Astrocyte (in vitro differentiated cells and primary cell): ENCODE data around the gene MOSMO. TPM values are rescaled to one million over a fixed set of nuclear protein-coding genes. Genes with fewer than 3 reads are reported as not detected.

Source experiments
- DNase-seq: peaks from one replicate; pipeline ENCODE4 v3.0.0-alpha.2; 2010; ENCODE audit warnings: low read depth
- FAIRE-seq: peaks from 2 replicates; lab custom pipeline; 2011; peaks lifted over from hg19 to GRCh38; lab: Jason Lieb, UNC
- H2AFZ ChIP-seq: 2 replicates; pipeline ENCODE4 v1.6.0; 2012; ENCODE audit warnings: low read depth, low read length, inconsistent platforms
- H3K27ac ChIP-seq: 2 replicates; pipeline ENCODE4 v1.5.1; 2011; ENCODE audit warnings: low read depth, low read length, inconsistent platforms
- H3K27me3 ChIP-seq: 2 replicates; pipeline ENCODE4 v1.6.0; 2011; ENCODE audit warnings: low read length, inconsistent platforms; ENCODE audit not compliant: insufficient read depth
- H3K36me3 ChIP-seq: 2 replicates; pipeline ENCODE4 v1.5.1; 2011; ENCODE audit warnings: low read length, inconsistent platforms; ENCODE audit not compliant: insufficient read depth
- H3K4me1 ChIP-seq: 2 replicates; pipeline ENCODE4 v1.5.1; 2011; ENCODE audit warnings: low read length, inconsistent platforms; ENCODE audit not compliant: insufficient read depth
- H3K4me2 ChIP-seq: 2 replicates; pipeline ENCODE4 v1.6.0; 2012; ENCODE audit warnings: low read length, inconsistent platforms
- H3K4me3 ChIP-seq: 2 replicates; pipeline ENCODE4 v1.5.1; 2011; ENCODE audit warnings: low read depth, mild to moderate bottlenecking, low read length, inconsistent platforms; ENCODE audit not compliant: insufficient read depth
- H3K79me2 ChIP-seq: 2 replicates; pipeline ENCODE4 v1.6.0; 2012; ENCODE audit warnings: mild to moderate bottlenecking, low read length, inconsistent platforms; ENCODE audit not compliant: insufficient read depth
- H3K9ac ChIP-seq: 2 replicates; pipeline ENCODE4 v1.6.0; 2012; ENCODE audit warnings: mild to moderate bottlenecking, low read length, inconsistent platforms
- H3K9me3 ChIP-seq: 2 replicates; pipeline ENCODE4 v1.5.1; 2012; ENCODE audit warnings: low read depth, mild to moderate bottlenecking, low read length, inconsistent platforms; ENCODE audit not compliant: insufficient read depth
- H4K20me1 ChIP-seq: 2 replicates; pipeline ENCODE4 v1.6.0; 2012; ENCODE audit warnings: low read length, inconsistent platforms; ENCODE audit not compliant: insufficient read depth
- H3K27ac Mint-ChIP-seq: one replicate; pipeline ENCODE4 v1.8.0; 2021; ENCODE audit warnings: mild to moderate bottlenecking, mixed read lengths; ENCODE audit not compliant: unreplicated experiment
- H3K27me3 Mint-ChIP-seq: one replicate; pipeline ENCODE4 v1.8.0; 2021; ENCODE audit warnings: low read depth, mixed read lengths; ENCODE audit not compliant: unreplicated experiment
- H3K36me3 Mint-ChIP-seq: one replicate; pipeline ENCODE4 v1.8.0; 2021; ENCODE audit warnings: low read depth, mixed read lengths; ENCODE audit not compliant: unreplicated experiment
- H3K4me1 Mint-ChIP-seq: one replicate; pipeline ENCODE4 v1.8.0; 2021; ENCODE audit warnings: low read depth, mixed read lengths; ENCODE audit not compliant: unreplicated experiment
- H3K4me3 Mint-ChIP-seq: one replicate; pipeline ENCODE4 v1.8.0; 2021; ENCODE audit warnings: mild to moderate bottlenecking, moderate library complexity, mixed read lengths; ENCODE audit not compliant: unreplicated experiment
- H3K9me3 Mint-ChIP-seq: one replicate; pipeline ENCODE4 v1.8.0; 2021; ENCODE audit warnings: mild to moderate bottlenecking, mixed read lengths; ENCODE audit not compliant: unreplicated experiment
- EZH2 ChIP-seq: IDR thresholded peaks from 2 replicates; pipeline ENCODE4 v1.6.1; 2012; ENCODE audit warnings: mild to moderate bottlenecking, low read length, inconsistent platforms; ENCODE audit not compliant: insufficient read depth
- total RNA-seq: library from RNA; stranded (reverse); gene quantifications from 2 replicates; pipeline ENCODE4 v1.2.1, GENCODE V29; 2021
- TF ChIP-seq, protein P1 (sequence below): IDR thresholded peaks from 2 replicates; pipeline ENCODE4 v1.5.1; 2011; ENCODE audit warnings: low read depth, mild to moderate bottlenecking, inconsistent platforms, low read length, moderate library complexity; ENCODE audit not compliant: insufficient read depth

The MOSMO gene
- total RNA-seq, 1 donor from 2014 or later = 11.5 TPM

GRCh38 chr16:22092143-22092933, 84.4 kb downstream of the MOSMO start, which contains the start of gene VWA3A:
TSS of gene VWA3A (plus strand) at chr16:22092541. CDS start at chr16:22092638, 97 bp downstream.
- Mint-ChIP-seq H3K27me3 (peaks cover 7% of the 10 kb centered on the region), H3K4me1 (peaks cover 8% of the 10 kb centered on the region), H3K4me3 (no peak within 1 kb of the TSS), H3K27ac (peak within 1 kb of the TSS; percentile 59), H3K9me3 (no peaks in the 10 kb centered on the region), H3K36me3 (peaks cover 2% of the 10 kb centered on the region)
- peak within 1 kb of the TSS; percentile 47 for H2AFZ ChIP-seq
- H4K20me1 ChIP-seq = no peaks in the 10 kb centered on the region
- DNase-seq (peak; percentile 44), FAIRE-seq (no peak)
- no peak within 1 kb of the TSS for H3K4me3 ChIP-seq
- H3K79me2 ChIP-seq = no peaks in the 10 kb centered on the region
- no peaks in the 10 kb centered on the region for H3K9me3 ChIP-seq
- H3K9ac ChIP-seq = no peak within 1 kb of the TSS
- peaks cover 4% of the 10 kb centered on the region for H3K4me1 ChIP-seq
- H3K27ac ChIP-seq = no peak within 1 kb of the TSS
- peak within 1 kb of the TSS; percentile 29 for H3K4me2 ChIP-seq
- H3K27me3 ChIP-seq = peaks cover 5% of the 10 kb centered on the region
- no peak for TF ChIP-seq EZH2
- TF ChIP-seq, protein P1, sequence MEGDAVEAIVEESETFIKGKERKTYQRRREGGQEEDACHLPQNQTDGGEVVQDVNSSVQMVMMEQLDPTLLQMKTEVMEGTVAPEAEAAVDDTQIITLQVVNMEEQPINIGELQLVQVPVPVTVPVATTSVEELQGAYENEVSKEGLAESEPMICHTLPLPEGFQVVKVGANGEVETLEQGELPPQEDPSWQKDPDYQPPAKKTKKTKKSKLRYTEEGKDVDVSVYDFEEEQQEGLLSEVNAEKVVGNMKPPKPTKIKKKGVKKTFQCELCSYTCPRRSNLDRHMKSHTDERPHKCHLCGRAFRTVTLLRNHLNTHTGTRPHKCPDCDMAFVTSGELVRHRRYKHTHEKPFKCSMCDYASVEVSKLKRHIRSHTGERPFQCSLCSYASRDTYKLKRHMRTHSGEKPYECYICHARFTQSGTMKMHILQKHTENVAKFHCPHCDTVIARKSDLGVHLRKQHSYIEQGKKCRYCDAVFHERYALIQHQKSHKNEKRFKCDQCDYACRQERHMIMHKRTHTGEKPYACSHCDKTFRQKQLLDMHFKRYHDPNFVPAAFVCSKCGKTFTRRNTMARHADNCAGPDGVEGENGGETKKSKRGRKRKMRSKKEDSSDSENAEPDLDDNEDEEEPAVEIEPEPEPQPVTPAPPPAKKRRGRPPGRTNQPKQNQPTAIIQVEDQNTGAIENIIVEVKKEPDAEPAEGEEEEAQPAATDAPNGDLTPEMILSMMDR = no peak
- no peaks in the 10 kb centered on the region for H3K36me3 ChIP-seq

GRCh38 chr16:22093331-22093730, 85.4 kb downstream of the MOSMO start:
- peaks cover 5% of the 10 kb centered on the region for H3K27me3 ChIP-seq
- H3K4me1 ChIP-seq = peaks cover 4% of the 10 kb centered on the region
- no peak overlapping the region for H3K27ac ChIP-seq
- no peaks in the 10 kb centered on the region for H3K9me3 ChIP-seq
- no peak overlapping the region for H3K4me3 ChIP-seq
- H3K27ac Mint-ChIP-seq = no peak overlapping the region
- no peaks in the 10 kb centered on the region for H3K36me3 Mint-ChIP-seq
- FAIRE-seq (no peak), DNase-seq (no peak)
- H3K9me3 Mint-ChIP-seq = no peaks in the 10 kb centered on the region
- H2AFZ ChIP-seq = no peak overlapping the region
- no peak overlapping the region for H3K4me3 Mint-ChIP-seq
- H3K9ac ChIP-seq = no peak overlapping the region
- H3K36me3 ChIP-seq = no peaks in the 10 kb centered on the region
- peaks cover 8% of the 10 kb centered on the region for H3K4me1 Mint-ChIP-seq
- H4K20me1 ChIP-seq = no peaks in the 10 kb centered on the region
- peaks cover 7% of the 10 kb centered on the region for H3K27me3 Mint-ChIP-seq
- H3K4me2 ChIP-seq = no peak overlapping the region
- no peaks in the 10 kb centered on the region for H3K79me2 ChIP-seq
- no peak for TF ChIP-seq EZH2
- TF ChIP-seq, protein P1 = no peak

DNA sequence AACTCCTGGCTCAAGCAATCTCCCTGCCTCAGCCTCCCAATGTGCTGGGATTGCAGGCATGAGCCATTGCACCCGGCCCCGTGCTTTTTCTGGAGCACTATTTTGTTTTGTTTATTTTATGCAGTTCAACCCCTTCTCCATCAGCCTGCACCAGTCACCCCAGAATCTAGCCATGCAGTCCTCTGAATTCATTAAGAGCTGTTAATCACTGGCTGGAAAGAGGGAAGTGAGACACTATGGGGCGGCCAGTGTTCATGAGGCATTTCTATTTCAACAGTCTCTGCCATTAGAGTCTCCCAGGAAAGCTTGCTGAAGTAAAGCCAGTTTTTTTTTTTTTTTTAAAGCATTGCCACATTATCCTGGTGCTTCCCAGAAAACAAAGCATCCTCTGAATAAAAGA, 86.1 kb downstream of the MOSMO start:
- H3K27me3 Mint-ChIP-seq = peaks cover 7% of the 10 kb centered on the region
- H3K9me3 ChIP-seq = no peaks in the 10 kb centered on the region
- H3K4me3 ChIP-seq = no peak overlapping the region
- H3K4me2 ChIP-seq = no peak overlapping the region
- peaks cover 5% of the 10 kb centered on the region for H3K27me3 ChIP-seq
- no peaks in the 10 kb centered on the region for H3K36me3 ChIP-seq
- H3K4me1 Mint-ChIP-seq = peaks cover 8% of the 10 kb centered on the region
- no peaks in the 10 kb centered on the region for H3K9me3 Mint-ChIP-seq
- H2AFZ ChIP-seq = no peak overlapping the region
- no peaks in the 10 kb centered on the region for H3K79me2 ChIP-seq
- no peak overlapping the region for H3K27ac ChIP-seq
- H3K9ac ChIP-seq = no peak overlapping the region
- no peaks in the 10 kb centered on the region for H4K20me1 ChIP-seq
- FAIRE-seq (no peak), DNase-seq (no peak)
- no peak overlapping the region for H3K4me3 Mint-ChIP-seq
- H3K36me3 Mint-ChIP-seq = no peaks in the 10 kb centered on the region
- no peak overlapping the region for H3K27ac Mint-ChIP-seq
- H3K4me1 ChIP-seq = peaks cover 4% of the 10 kb centered on the region
- TF ChIP-seq, protein P1 = no peak
- no peak for TF ChIP-seq EZH2
